AG09319 (cell line): ENCODE results near the gene ELF2.
"Not testable (repeated sequence)": the region's sequence is repeated elsewhere in the genome, so short reads cannot be mapped to it uniquely, and the experiment has no call there.

Experiments used
- DNase-seq: peaks from one replicate; pipeline ENCODE4 v3.0.0-alpha.2; 2010; ENCODE audit warnings: low read depth; ENCODE audit errors: extremely low read depth
- TF ChIP-seq, protein P1 (sequence below): IDR thresholded peaks from 2 replicates; pipeline ENCODE4 v1.5.1; 2011; ENCODE audit warnings: low read depth, mild to moderate bottlenecking, inconsistent platforms, low read length, moderate library complexity

The ELF2 gene

DNA sequence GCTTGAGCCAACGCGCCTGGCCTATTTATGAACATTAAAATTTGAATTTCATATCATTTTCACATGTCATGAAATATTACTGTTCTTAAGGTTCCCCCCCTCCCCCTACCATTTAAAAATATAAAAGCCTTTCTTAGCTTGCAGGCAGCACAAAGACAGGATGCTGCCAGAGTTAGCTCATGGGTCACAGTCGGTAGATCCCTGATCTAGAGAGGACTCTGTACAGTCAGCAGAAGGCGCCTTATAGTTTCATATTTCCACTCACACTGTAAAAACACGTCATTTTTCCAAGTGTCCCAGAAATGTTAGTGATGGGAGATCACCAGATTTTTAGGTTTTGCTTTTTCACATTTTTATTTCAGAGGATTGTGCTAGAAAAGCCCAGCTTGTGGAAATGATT, 149.2 kb downstream of the ELF2 start:
- TF ChIP-seq, protein P1, sequence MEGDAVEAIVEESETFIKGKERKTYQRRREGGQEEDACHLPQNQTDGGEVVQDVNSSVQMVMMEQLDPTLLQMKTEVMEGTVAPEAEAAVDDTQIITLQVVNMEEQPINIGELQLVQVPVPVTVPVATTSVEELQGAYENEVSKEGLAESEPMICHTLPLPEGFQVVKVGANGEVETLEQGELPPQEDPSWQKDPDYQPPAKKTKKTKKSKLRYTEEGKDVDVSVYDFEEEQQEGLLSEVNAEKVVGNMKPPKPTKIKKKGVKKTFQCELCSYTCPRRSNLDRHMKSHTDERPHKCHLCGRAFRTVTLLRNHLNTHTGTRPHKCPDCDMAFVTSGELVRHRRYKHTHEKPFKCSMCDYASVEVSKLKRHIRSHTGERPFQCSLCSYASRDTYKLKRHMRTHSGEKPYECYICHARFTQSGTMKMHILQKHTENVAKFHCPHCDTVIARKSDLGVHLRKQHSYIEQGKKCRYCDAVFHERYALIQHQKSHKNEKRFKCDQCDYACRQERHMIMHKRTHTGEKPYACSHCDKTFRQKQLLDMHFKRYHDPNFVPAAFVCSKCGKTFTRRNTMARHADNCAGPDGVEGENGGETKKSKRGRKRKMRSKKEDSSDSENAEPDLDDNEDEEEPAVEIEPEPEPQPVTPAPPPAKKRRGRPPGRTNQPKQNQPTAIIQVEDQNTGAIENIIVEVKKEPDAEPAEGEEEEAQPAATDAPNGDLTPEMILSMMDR = no peak
- DNase-seq = no peak

GRCh38 chr4:139025841-139026240, 151.2 kb downstream of the ELF2 start:
- TF ChIP-seq, protein P1 = no peak
- DNase-seq = no peak

- TF ChIP-seq, protein P1 = no peak
- no peak for DNase-seq
Measured at GRCh38 chr4:139024686-139025085, 152.3 kb downstream of the ELF2 start.

DNA sequence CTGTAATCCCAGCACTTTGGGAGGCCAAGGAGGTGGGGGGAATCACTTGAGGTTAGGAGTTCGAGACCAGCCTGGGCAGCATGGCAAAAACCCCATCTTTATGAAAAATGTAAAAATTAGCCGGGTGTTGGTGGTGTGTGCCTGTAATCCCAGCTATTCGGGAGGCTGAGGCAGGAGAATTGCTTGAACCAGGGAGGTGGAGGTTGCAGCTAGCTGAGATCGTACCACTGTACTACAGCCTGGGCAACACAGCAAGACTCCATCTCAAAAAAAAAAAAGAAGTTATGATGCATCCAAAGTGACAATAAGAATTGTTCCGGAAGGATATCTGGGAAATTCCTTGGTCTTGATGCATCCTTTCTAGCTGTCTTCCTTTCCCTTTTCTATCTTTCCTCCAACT, 154.2 kb downstream of the ELF2 start:
- TF ChIP-seq, protein P1 = no peak
- no peak for DNase-seq

DNA sequence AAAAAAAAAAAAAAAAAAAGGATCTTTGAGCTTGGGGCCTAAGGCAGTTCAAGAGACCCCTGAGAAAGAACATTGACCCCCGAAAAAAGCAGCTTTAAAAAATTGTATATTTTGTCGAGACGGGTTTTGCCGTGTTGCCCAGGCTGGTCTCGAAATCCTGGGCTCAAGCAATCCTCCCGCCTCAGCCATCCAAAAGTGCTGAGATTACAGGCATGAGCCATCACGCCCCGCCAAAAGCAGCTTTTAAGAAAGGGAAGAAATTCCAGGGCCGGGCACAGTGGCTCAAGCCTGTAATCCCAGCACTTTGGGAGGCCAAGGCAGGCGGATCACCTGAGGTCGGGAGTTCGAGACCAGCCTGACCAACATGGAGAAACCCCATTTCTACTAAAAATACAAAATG, 155.9 kb downstream of the ELF2 start:
- not testable (repeated sequence) for DNase-seq

- DNase-seq = no peak
- TF ChIP-seq, protein P1 = no peak
Measured at GRCh38 chr4:139020384-139020783, 156.6 kb downstream of the ELF2 start.

GRCh38 chr4:139018971-139019758, 157.9 kb downstream of the ELF2 start:
- DNase-seq = peak; percentile 69
- TF ChIP-seq, protein P1 = no peak

GRCh38 chr4:139018501-139018900, 158.5 kb downstream of the ELF2 start:
- DNase-seq = no peak
- TF ChIP-seq, protein P1 = no peak
